GM12878 (cell line): ENCODE measurements around the gene CFAP61. TPM values are rescaled to one million over a fixed set of nuclear protein-coding genes. Genes with fewer than 3 reads are reported as not detected.

Source experiments
- ATAC-seq: fragments of 200-7000 bp; cut with Tn5 transposase; 3 replicates; pipeline ENCODE4 v1.9.1; 2020; ENCODE audit warnings: mild to moderate bottlenecking, moderate library complexity
- BruUV-seq: library from RNA; stranded (reverse); fragments of 400-500 nt; replicated peaks from 2 replicates; lab custom pipeline; 2021; lab: Mats Ljungman, UMichigan
- CTCF ChIA-PET: fragments of 300-600 bp; sonication (Branson Sonifier 250); formaldehyde crosslinking; extraction: SDS; loops from one replicate; lab custom pipeline; 2021; ENCODE audit warnings: inconsistent platforms; lab: Yijun Ruan, JAX
- POLR2A ChIA-PET: fragments of 350-600 bp; formaldehyde crosslinking; extraction: SDS; loops from one replicate; lab custom pipeline; 2021; ENCODE audit warnings: inconsistent platforms; lab: Charles Lee
- RAD21 ChIA-PET: fragments of 300-600 bp; sonication (Branson Sonifier 250); formaldehyde crosslinking; loops from one replicate; lab custom pipeline; 2023; ENCODE audit warnings: antibody characterized with exemption; ENCODE audit not compliant: unreplicated experiment; lab: Charles Lee
- SMC1A ChIA-PET: fragments of 300-600 bp; sonication (Branson Sonifier 250); formaldehyde crosslinking; loops from one replicate; lab custom pipeline; 2023; ENCODE audit not compliant: unreplicated experiment, uncharacterized antibody; lab: Charles Lee
- DNase-seq: peaks from one replicate; pipeline ENCODE4 v3.0.0-alpha.2; 2011; ENCODE audit warnings: low read depth, low spot score
- FAIRE-seq: peaks from 3 replicates; lab custom pipeline; 2011; peaks lifted over from hg19 to GRCh38; lab: Jason Lieb, UNC
- H2AFZ ChIP-seq: 2 replicates; pipeline ENCODE4 v1.6.0; 2011; ENCODE audit warnings: low read depth, low read length, control low read depth; ENCODE audit not compliant: control insufficient read depth
- H3K27ac ChIP-seq: 2 replicates; pipeline ENCODE4 v1.5.1; 2011; ENCODE audit warnings: control low read depth; ENCODE audit not compliant: control insufficient read depth, insufficient read depth
- H3K27me3 ChIP-seq, 2 experiments: replicated peaks in 1 of 2; 2 replicates each; pipeline versions ENCODE4 v1.6.0 to v1.6.1; 2011; ENCODE audit warnings: low read length in 1 of 2; ENCODE audit not compliant: control insufficient read depth in 2 of 2, insufficient read depth in 2 of 2
- H3K36me3 ChIP-seq, 2 experiments: 2 replicates each; pipeline ENCODE4 v1.5.1; 2011; ENCODE audit warnings: low read length in 1 of 2; ENCODE audit not compliant: control insufficient read depth in 2 of 2, insufficient read depth in 2 of 2
- H3K4me1 ChIP-seq: 2 replicates; pipeline ENCODE4 v1.6.1; 2011; ENCODE audit warnings: mild to moderate bottlenecking, low read length, moderate library complexity, mixed read lengths; ENCODE audit not compliant: control insufficient read depth, insufficient read depth
- H3K4me2 ChIP-seq: 2 replicates; pipeline ENCODE4 v1.6.0; 2011; ENCODE audit warnings: control low read depth; ENCODE audit not compliant: control insufficient read depth, insufficient read depth
- H3K4me3 ChIP-seq: fragments of 200-600 bp; sonication (generic); 2 replicates; pipeline ENCODE4 v1.5.1; 2016
- H3K79me2 ChIP-seq: 2 replicates; pipeline ENCODE4 v1.6.0; 2011; ENCODE audit warnings: low read length; ENCODE audit not compliant: control insufficient read depth, insufficient read depth
- H3K9ac ChIP-seq: 2 replicates; pipeline ENCODE4 v1.8.0; 2011; ENCODE audit warnings: low read length, control low read depth, mixed read lengths; ENCODE audit not compliant: control insufficient read depth, insufficient read depth
- H3K9me3 ChIP-seq: replicated peaks from 3 replicates; pipeline ENCODE4 v1.5.1; 2011; ENCODE audit warnings: mild to moderate bottlenecking, low read length; ENCODE audit not compliant: control insufficient read depth, insufficient read depth
- H4K20me1 ChIP-seq: 2 replicates; pipeline ENCODE4 v1.6.0; 2011; ENCODE audit not compliant: control insufficient read depth, insufficient read depth
- BACH1 ChIP-seq: fragments of 450-650 bp; IDR thresholded peaks from 2 replicates; pipeline ENCODE4 v1.6.1; 2017; ENCODE audit warnings: mild to moderate bottlenecking, borderline replicate concordance
- CHD2 ChIP-seq: IDR thresholded peaks from 2 replicates; pipeline ENCODE4 v1.6.1; 2011; ENCODE audit warnings: low read depth, low read length, improper control_type of control experiment, borderline replicate concordance
- CTCF ChIP-seq, 3 experiments: IDR thresholded peaks in 2 of 3; conservative IDR thresholded peaks in 1 of 3; 2 replicates each; pipeline ENCODE4 v1.5.1; 2011; ENCODE audit warnings: low read depth in 3 of 3, low read length in 3 of 3, mild to moderate bottlenecking in 3 of 3, control low read depth in 2 of 3, moderate library complexity in 2 of 3, inconsistent platforms in 1 of 3, mixed read lengths in 1 of 3; ENCODE audit not compliant: control insufficient read depth in 2 of 3, insufficient read depth in 1 of 3; ENCODE audit errors: extremely low read depth in 1 of 3
- EP300 ChIP-seq, 2 experiments: fragments of 150-350 bp in 1 of 2; IDR thresholded peaks; 2 replicates each; pipeline ENCODE4 v1.6.1; 2011 to 2012; ENCODE audit warnings: low read depth in 2 of 2, low read length in 2 of 2, borderline replicate concordance in 1 of 2, improper control_type of control experiment in 1 of 2, inconsistent platforms in 1 of 2; ENCODE audit not compliant: control insufficient read depth in 1 of 2
- MAX ChIP-seq: IDR thresholded peaks from 2 replicates; pipeline ENCODE4 v1.6.1; 2012; ENCODE audit warnings: low read depth, low read length, improper control_type of control experiment
- NFYA ChIP-seq: IDR thresholded peaks from 2 replicates; pipeline ENCODE4 v1.6.1; 2011; ENCODE audit warnings: low read depth, mild to moderate bottlenecking, low read length, improper control_type of control experiment, borderline replicate concordance
- PRDM15 ChIP-seq: fragments of 450-650 bp; formaldehyde crosslinking; IDR thresholded peaks from 2 replicates; pipeline ENCODE4 v1.4.0; 2020; ENCODE audit warnings: mild to moderate bottlenecking, moderate library complexity
- RUNX3 ChIP-seq: IDR thresholded peaks from 2 replicates; pipeline ENCODE4 v1.6.1; 2012; ENCODE audit warnings: low read length, inconsistent platforms
- USF2 ChIP-seq: IDR thresholded peaks from 2 replicates; pipeline ENCODE4 v1.6.1; 2011; ENCODE audit warnings: low read depth, low read length, improper control_type of control experiment, borderline replicate concordance
- WGBS: methylation state at CpG from one replicate; pipeline ENCODE4 v1.1.6; 2016; ENCODE audit warnings: low lambda C conversion rate; ENCODE audit not compliant: insufficient replicate concordance, insufficient coverage; ENCODE audit errors: missing lambda C conversion rate; 5-methylcytosine and 5-hydroxymethylcytosine counted together
- in situ Hi-C: fragments of 300-500 bp; cut with MboI; formaldehyde crosslinking; loops from 9 replicates; pipeline ENCODE4 v1.14.3; 2018; ENCODE audit warnings: mixed read lengths
- intact Hi-C: fragments of 100-400 bp; cut with micrococcal nuclease; formaldehyde crosslinking; loops from one replicate; pipeline ENCODE4 v1.14.2; 2022; ENCODE audit not compliant: unreplicated experiment
- polyA plus RNA-seq, 11 experiments: library from polyadenylated mRNA; depleted of rRNA in 4 of 11; unstranded in 6 of 11; stranded (reverse) in 5 of 11; fragments of >200 nt; fragmentation: Nextera tagmentation in 4 of 11; fragmentation: Illumina TruSeq in 1 of 11; extraction: Ambion mirVana in 4 of 11; extraction: Trizol in 1 of 11; gene quantifications; 1 replicate in 1 of 11; 2 replicates in 10 of 11; pipeline versions ENCODE4 v1.2.1 to v1.2.3, GENCODE V29; 2011 to 2016; ENCODE audit warnings: inconsistent platforms in 2 of 11, missing spikeins in 2 of 11, low read depth in 1 of 11
- total RNA-seq, 4 experiments: library from RNA; depleted of rRNA in 3 of 4; stranded (reverse); fragments of >200 nt in 3 of 4; fragmentation: Illumina TruSeq in 1 of 4; extraction: Trizol in 1 of 4; gene quantifications; 2 replicates each; pipeline versions ENCODE4 v1.2.1 to v1.2.3, GENCODE V29; 2013 to 2021
- TF ChIP-seq, protein P1 (sequence below): fragments of 450-650 bp; formaldehyde crosslinking; IDR thresholded peaks from 2 replicates; pipeline ENCODE4 v1.4.0; 2022; ENCODE audit warnings: mild to moderate bottlenecking, moderate library complexity
- TF ChIP-seq, protein P2 (sequence below): IDR thresholded peaks from 2 replicates; pipeline ENCODE4 v1.6.1; 2012; ENCODE audit warnings: low read depth, low read length, improper control_type of control experiment

CFAP61 gene
- total and polyA plus RNA-seq, 10 of the 15 experiments (the other 5 are each of a cell fraction or from before 2014, with no cell fraction given), result 0.11 to 0.41 (median 0.24) TPM; not detected in 7

- Histone ChIP-seq H3K9ac (no peak overlapping the region), H3K4me2 (no peak overlapping the region), H3K36me3 (no peaks in the 10 kb centered on the region; a peak in 1 of 4 replicates), H3K27ac (no peak overlapping the region), H3K27me3 (no peaks in the 10 kb centered on the region), H3K79me2 (no peaks in the 10 kb centered on the region), H2AFZ (no peak overlapping the region), H3K4me3 (no peak overlapping the region), H3K4me1 (peaks cover 15% of the 10 kb centered on the region), H4K20me1 (no peaks in the 10 kb centered on the region), H3K9me3 (no peaks in the 10 kb centered on the region; the same call in 2 of the 3 replicates)
- ATAC-seq (no peak), DNase-seq (no peak), FAIRE-seq (no peak)
- in situ Hi-C loops (no loop called here), intact Hi-C loops (no loop called here)
- WGBS, result 68% methylated on average over 14 of the region's 14 CpGs
- CTCF ChIA-PET, result no interaction called here
- POLR2A ChIA-PET, result no interaction called here
- SMC1A ChIA-PET, result no interaction called here
- no TSS peak for BruUV-seq
- RAD21 ChIA-PET, result no interaction called here
- TF ChIP-seq BACH1 (no peak), USF2 (no peak), RUNX3 (no peak), CTCF (IDR thresholded peaks at IDR 0.05 in 2 of 3, conservative IDR thresholded peaks at IDR 0.05 in 1 of 3; ENCODE audit: control insufficient read depth in 2 of 3, extremely low read depth in 1 of 3, insufficient read depth in 1 of 3, low read depth in 3 of 3, low read length in 3 of 3) (no peak), PRDM15 (CRISPR knock-in tag) (no peak), EP300 (IDR thresholded peaks at IDR 0.05; ENCODE audit: borderline replicate concordance in 1 of 2, control insufficient read depth in 1 of 2, low read depth in 2 of 2, low read length in 2 of 2) (no peak), NFYA (no peak), MAX (no peak), CHD2 (no peak)
- TF ChIP-seq, protein P1, sequence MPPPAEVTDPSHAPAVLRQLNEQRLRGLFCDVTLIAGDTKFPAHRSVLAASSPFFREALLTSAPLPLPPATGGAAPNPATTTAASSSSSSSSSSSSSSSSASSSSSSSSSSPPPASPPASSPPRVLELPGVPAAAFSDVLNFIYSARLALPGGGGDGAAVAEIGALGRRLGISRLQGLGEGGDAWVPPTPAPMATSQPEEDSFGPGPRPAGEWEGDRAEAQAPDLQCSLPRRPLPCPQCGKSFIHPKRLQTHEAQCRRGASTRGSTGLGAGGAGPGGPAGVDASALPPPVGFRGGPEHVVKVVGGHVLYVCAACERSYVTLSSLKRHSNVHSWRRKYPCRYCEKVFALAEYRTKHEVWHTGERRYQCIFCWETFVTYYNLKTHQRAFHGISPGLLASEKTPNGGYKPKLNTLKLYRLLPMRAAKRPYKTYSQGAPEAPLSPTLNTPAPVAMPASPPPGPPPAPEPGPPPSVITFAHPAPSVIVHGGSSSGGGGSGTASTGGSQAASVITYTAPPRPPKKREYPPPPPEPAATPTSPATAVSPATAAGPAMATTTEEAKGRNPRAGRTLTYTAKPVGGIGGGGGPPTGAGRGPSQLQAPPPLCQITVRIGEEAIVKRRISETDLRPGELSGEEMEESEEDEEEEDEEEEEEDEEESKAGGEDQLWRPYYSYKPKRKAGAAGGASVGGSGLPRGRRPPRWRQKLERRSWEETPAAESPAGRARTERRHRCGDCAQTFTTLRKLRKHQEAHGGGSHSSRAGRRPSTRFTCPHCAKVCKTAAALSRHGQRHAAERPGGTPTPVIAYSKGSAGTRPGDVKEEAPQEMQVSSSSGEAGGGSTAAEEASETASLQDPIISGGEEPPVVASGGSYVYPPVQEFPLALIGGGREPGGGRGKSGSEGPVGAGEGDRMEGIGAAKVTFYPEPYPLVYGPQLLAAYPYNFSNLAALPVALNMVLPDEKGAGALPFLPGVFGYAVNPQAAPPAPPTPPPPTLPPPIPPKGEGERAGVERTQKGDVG (CRISPR knock-in tag), result no peak
- TF ChIP-seq, protein P2, sequence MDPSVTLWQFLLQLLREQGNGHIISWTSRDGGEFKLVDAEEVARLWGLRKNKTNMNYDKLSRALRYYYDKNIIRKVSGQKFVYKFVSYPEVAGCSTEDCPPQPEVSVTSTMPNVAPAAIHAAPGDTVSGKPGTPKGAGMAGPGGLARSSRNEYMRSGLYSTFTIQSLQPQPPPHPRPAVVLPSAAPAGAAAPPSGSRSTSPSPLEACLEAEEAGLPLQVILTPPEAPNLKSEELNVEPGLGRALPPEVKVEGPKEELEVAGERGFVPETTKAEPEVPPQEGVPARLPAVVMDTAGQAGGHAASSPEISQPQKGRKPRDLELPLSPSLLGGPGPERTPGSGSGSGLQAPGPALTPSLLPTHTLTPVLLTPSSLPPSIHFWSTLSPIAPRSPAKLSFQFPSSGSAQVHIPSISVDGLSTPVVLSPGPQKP, result no peak
These were observed 285.9 kb downstream of the CFAP61 start for GRCh38 chr20:20338133-20338730.
